ENCODE results near the gene NECAB3. TPM values are rescaled to one million over a fixed set of nuclear protein-coding genes. Genes with fewer than 3 reads are reported as not detected.
A peak's percentile ranks its signal among the peaks of the same experiment; 100 is the strongest.

Gene NECAB3
- total RNA-seq, 5 donors from 2014 or later (not counting 1 experiment from before 2014, with no cell fraction given), result 8.5 to 33.9 (median 28.9) TPM

- H3K27me3 Mint-ChIP-seq, result no peaks in the 10 kb centered on the region
Measured at GRCh38 chr20:33670715-33671499, 3.3 kb downstream of the NECAB3 start.

GRCh38 chr20:33669873-33670640, 4.2 kb downstream of the NECAB3 start:
- peaks cover 0 to 3% of the 10 kb centered on the region in 2 experiments for H3K27me3 ChIP-seq (replicated peaks in 1 of 2; ENCODE audit: control insufficient read depth in 2 of 2, extremely low read depth in 1 of 2, insufficient read depth in 2 of 2, low read length in 1 of 2)
- Mint-ChIP-seq H3K36me3 (no peaks in the 10 kb centered on the region), H3K27me3 (no peaks in the 10 kb centered on the region), H3K9me3 (no peaks in the 10 kb centered on the region), H3K4me1 (peaks cover 31 to 39% (median 33%) of the 10 kb centered on the region in 3 donors), H3K4me3 (no peak overlapping the region), H3K27ac (peak overlapping the region in 1 of 2 donors; percentile 55)
- no peak overlapping the region for H3K27ac ChIP-seq (ENCODE audit: low read length)
- no peak for ATAC-seq (replicated peaks in 1 of 4)
- POLR2A ChIA-PET, result interaction anchor here in 1 of 2 donors (0.5 kb wide), 1 partner anchor 216 kb away, joined by 3 read pairs; no protein-coding TSS in a partner anchor
- CTCF ChIA-PET, result no interaction called here
- no peaks in the 10 kb centered on the region for H3K36me3 ChIP-seq (ENCODE audit: control insufficient read depth in 2 of 2, extremely low read depth in 1 of 2, insufficient read depth in 1 of 2, low read length in 1 of 2)
- no peak for DNase-seq
- 92% methylated on average over 11 of the region's 13 CpGs for WGBS (ENCODE audit: insufficient coverage)
- H3K4me1 ChIP-seq (ENCODE audit: control insufficient read depth in 1 of 2, extremely low read depth in 1 of 2, insufficient read depth in 2 of 2, low read length in 2 of 2), result peaks cover 3 to 47% of the 10 kb centered on the region in 2 experiments
- no peak overlapping the region for H3K4me3 ChIP-seq (ENCODE audit: control insufficient read depth in 1 of 2, extremely low read depth in 1 of 2, low read length in 1 of 2)
- no peaks in the 10 kb centered on the region for H3K9me3 ChIP-seq

More at GRCh38 chr20:33670715-33671499, 3.3 kb downstream of the NECAB3 start:
- Mint-ChIP-seq H3K27ac (peak overlapping the region in 1 of 2 donors; percentile 64), H3K4me3 (peak overlapping the region in 1 of 3 donors; percentile 33), H3K36me3 (no peaks in the 10 kb centered on the region), H3K4me1 (peaks cover 29 to 37% (median 34%) of the 10 kb centered on the region in 3 donors), H3K9me3 (no peaks in the 10 kb centered on the region)
- no peak overlapping the region for H3K27ac ChIP-seq (ENCODE audit: low read length)
- CTCF ChIA-PET, result no interaction called here
- no peak overlapping the region for H3K4me3 ChIP-seq (ENCODE audit: control insufficient read depth in 1 of 2, extremely low read depth in 1 of 2, low read length in 1 of 2)
- H3K36me3 ChIP-seq (ENCODE audit: control insufficient read depth in 2 of 2, extremely low read depth in 1 of 2, insufficient read depth in 1 of 2, low read length in 1 of 2), result no peaks in the 10 kb centered on the region
- POLR2A ChIA-PET, result no interaction called here
- DNase-seq (no peak), ATAC-seq (replicated peaks in 1 of 4) (no peak)
- 96% methylated on average over 5 of the region's 6 CpGs for WGBS (ENCODE audit: insufficient coverage)
- H3K9me3 ChIP-seq, result no peaks in the 10 kb centered on the region
- peaks cover 0 to 3% of the 10 kb centered on the region in 2 experiments for H3K27me3 ChIP-seq (replicated peaks in 1 of 2; ENCODE audit: control insufficient read depth in 2 of 2, extremely low read depth in 1 of 2, insufficient read depth in 2 of 2, low read length in 1 of 2)
- H3K4me1 ChIP-seq (ENCODE audit: control insufficient read depth in 1 of 2, extremely low read depth in 1 of 2, insufficient read depth in 2 of 2, low read length in 2 of 2), result peaks cover 3 to 52% of the 10 kb centered on the region in 2 experiments

- ATAC-seq (replicated peaks in 1 of 4) (no peak), DNase-seq (no peak)
- Mint-ChIP-seq H3K27ac (peak overlapping the region in 1 of 2 donors; percentile 27), H3K4me3 (no peak overlapping the region), H3K36me3 (no peaks in the 10 kb centered on the region), H3K4me1 (peaks cover 36 to 43% (median 36%) of the 10 kb centered on the region in 3 donors), H3K27me3 (no peaks in the 10 kb centered on the region), H3K9me3 (no peaks in the 10 kb centered on the region)
- peaks cover 0 to 3% of the 10 kb centered on the region in 2 experiments for H3K27me3 ChIP-seq (replicated peaks in 1 of 2; ENCODE audit: control insufficient read depth in 2 of 2, extremely low read depth in 1 of 2, insufficient read depth in 2 of 2, low read length in 1 of 2)
- H3K4me1 ChIP-seq (ENCODE audit: control insufficient read depth in 1 of 2, extremely low read depth in 1 of 2, insufficient read depth in 2 of 2, low read length in 2 of 2), result peaks cover 3 to 49% of the 10 kb centered on the region in 2 experiments
- CTCF ChIA-PET, result interaction anchor here in 1 of 2 donors (1.1 to 2.9 kb wide), 3 partner anchors 17 to 225 kb away, joined by 3 to 11 read pairs (median 4); partner anchors contain the start of gene SNTA1
- WGBS (ENCODE audit: insufficient coverage), result 100% methylated on average over 1 of the region's 5 CpGs
- H3K36me3 ChIP-seq (ENCODE audit: control insufficient read depth in 2 of 2, extremely low read depth in 1 of 2, insufficient read depth in 1 of 2, low read length in 1 of 2), result no peaks in the 10 kb centered on the region
- no peak overlapping the region for H3K4me3 ChIP-seq (ENCODE audit: control insufficient read depth in 1 of 2, extremely low read depth in 1 of 2, low read length in 1 of 2)
- H3K9me3 ChIP-seq, result no peaks in the 10 kb centered on the region
- POLR2A ChIA-PET, result interaction anchor here in 1 of 2 donors (0.5 kb wide), 1 partner anchor 215 kb away, joined by 3 read pairs; no protein-coding TSS in a partner anchor
- no peak overlapping the region for H3K27ac ChIP-seq (ENCODE audit: low read length)
Measured at GRCh38 chr20:33669224-33669623, 5.0 kb downstream of the NECAB3 start.

- ATAC-seq (replicated peaks in 1 of 4), result no peak
- H3K4me3 ChIP-seq (ENCODE audit: control insufficient read depth in 1 of 2, extremely low read depth in 1 of 2, low read length in 1 of 2), result peak overlapping the region in 1 of 2 donors; percentile 73
- Mint-ChIP-seq H3K27me3 (no peaks in the 10 kb centered on the region), H3K27ac (peak overlapping the region; percentile 27 to 68), H3K4me1 (peaks cover 40 to 46% (median 41%) of the 10 kb centered on the region in 3 donors), H3K36me3 (no peaks in the 10 kb centered on the region), H3K4me3 (peak overlapping the region; percentile 74 to 95 (median 81)), H3K9me3 (no peaks in the 10 kb centered on the region)
- peaks cover 0 to 2% of the 10 kb centered on the region in 2 experiments for H3K27me3 ChIP-seq (replicated peaks in 1 of 2; ENCODE audit: control insufficient read depth in 2 of 2, extremely low read depth in 1 of 2, insufficient read depth in 2 of 2, low read length in 1 of 2)
- ChIA-PET POLR2A (interaction anchor here (0.5 to 0.6 kb wide), 3 partner anchors 57 to 265 kb away, joined by 3 to 7 read pairs (median 3); no protein-coding TSS in a partner anchor), CTCF (interaction anchor here (0.6 to 2.9 kb wide), 10 partner anchors 11 to 1736 kb away, joined by 3 to 11 read pairs (median 3); partner anchors contain the start of genes CDK5RAP1 (in 1 of the 2) and SNTA1 (in 1 of the 2))
- DNase-seq, result no peak
- no peaks in the 10 kb centered on the region for H3K9me3 ChIP-seq
- WGBS (ENCODE audit: insufficient coverage), result 94% methylated on average over 11 of the region's 13 CpGs
- H3K36me3 ChIP-seq (ENCODE audit: control insufficient read depth in 2 of 2, extremely low read depth in 1 of 2, insufficient read depth in 1 of 2, low read length in 1 of 2), result no peaks in the 10 kb centered on the region
- no peak overlapping the region for H3K27ac ChIP-seq (ENCODE audit: low read length)
- peaks cover 7 to 50% of the 10 kb centered on the region in 2 experiments for H3K4me1 ChIP-seq (ENCODE audit: control insufficient read depth in 1 of 2, extremely low read depth in 1 of 2, insufficient read depth in 2 of 2, low read length in 2 of 2)
Measured at GRCh38 chr20:33668466-33669155, 5.6 kb downstream of the NECAB3 start.

- Histone ChIP-seq H3K4me3 (ENCODE audit: control insufficient read depth in 1 of 2, extremely low read depth in 1 of 2, low read length in 1 of 2) (peak overlapping the region; percentile 73 to 81), H3K27ac (ENCODE audit: low read length) (no peak overlapping the region), H3K36me3 (ENCODE audit: control insufficient read depth in 2 of 2, extremely low read depth in 1 of 2, insufficient read depth in 1 of 2, low read length in 1 of 2) (no peaks in the 10 kb centered on the region), H3K4me1 (ENCODE audit: control insufficient read depth in 1 of 2, extremely low read depth in 1 of 2, insufficient read depth in 2 of 2, low read length in 2 of 2) (peaks cover 4 to 48% of the 10 kb centered on the region in 2 experiments), H3K9me3 (no peaks in the 10 kb centered on the region), H3K27me3 (replicated peaks in 1 of 2; ENCODE audit: control insufficient read depth in 2 of 2, extremely low read depth in 1 of 2, insufficient read depth in 2 of 2, low read length in 1 of 2) (no peaks in the 10 kb centered on the region)
- POLR2A ChIA-PET, result interaction anchor here (0.5 to 0.6 kb wide), 3 partner anchors 58 to 265 kb away, joined by 3 to 4 read pairs (median 3); no protein-coding TSS in a partner anchor
- WGBS (ENCODE audit: insufficient coverage), result 5% methylated on average over 47 of the region's 47 CpGs
- peak overlapping the region; percentile 74 to 95 (median 81) for H3K4me3 Mint-ChIP-seq
- CTCF ChIA-PET, result interaction anchor here (0.6 to 2.9 kb wide), 11 partner anchors 12 to 1736 kb away, joined by 3 to 11 read pairs (median 3); partner anchors contain the start of genes CBFA2T2 (in 1 of the 2), CDK5RAP1 (in 1 of the 2) and SNTA1 (in 1 of the 2)
- H3K27ac Mint-ChIP-seq, result peak overlapping the region; percentile 27 to 68
- no peaks in the 10 kb centered on the region for H3K9me3 Mint-ChIP-seq
- peaks cover 35 to 41% (median 39%) of the 10 kb centered on the region in 3 donors for H3K4me1 Mint-ChIP-seq
- DNase-seq (peak in 34 of 35 experiments; percentile 34 to 87 (median 66)), ATAC-seq (replicated peaks in 1 of 4) (peak; percentile 58 to 68 (median 64))
- no peaks in the 10 kb centered on the region for H3K36me3 Mint-ChIP-seq
- no peaks in the 10 kb centered on the region for H3K27me3 Mint-ChIP-seq
Measured at GRCh38 chr20:33667676-33668465, 6.4 kb downstream of the NECAB3 start.
